Raji (cell line): ENCODE measurements around the gene KCTD13.

Source experiments
- POLR2A ChIP-seq: IDR thresholded peaks from 2 replicates; pipeline ENCODE4 v1.6.1; 2011; ENCODE audit warnings: low read depth, low read length, control low read depth; ENCODE audit not compliant: insufficient read depth

The KCTD13 gene

DNA sequence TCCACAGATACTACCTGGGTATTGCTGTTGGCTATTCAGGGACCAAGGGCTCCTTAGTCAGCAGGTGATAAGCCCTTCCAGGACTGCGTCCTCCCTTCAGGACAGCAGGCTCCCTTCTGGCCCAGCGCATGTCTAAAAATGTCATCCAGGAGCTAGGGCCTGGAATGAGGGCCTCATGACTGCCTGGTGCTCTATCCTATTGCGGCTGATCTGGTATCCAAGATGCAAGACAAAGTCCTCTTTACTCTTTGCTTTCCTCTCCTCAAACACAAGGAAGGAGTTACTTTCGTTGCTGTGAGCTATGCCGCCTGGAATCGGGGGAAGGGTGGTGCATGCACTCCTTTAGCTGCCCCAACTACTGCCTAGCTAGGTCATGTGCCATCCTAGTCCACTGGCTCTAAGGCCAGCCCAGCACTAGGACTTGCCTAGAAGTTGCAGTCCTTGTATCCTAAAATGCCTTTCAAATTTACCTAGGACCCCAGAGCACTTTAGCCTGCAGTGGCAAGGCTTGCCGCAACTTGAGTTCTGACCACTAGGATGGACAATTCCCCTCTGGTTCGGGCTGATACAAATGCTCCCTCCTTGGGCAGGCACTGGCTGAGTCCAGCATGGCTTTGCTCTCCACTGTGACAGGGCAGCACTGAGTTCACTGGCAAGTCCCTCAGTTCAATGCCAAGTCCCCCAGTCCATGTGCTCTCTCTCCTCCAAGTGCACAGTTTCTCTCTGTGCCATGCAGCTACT lies 25.8 kb upstream of the KCTD13 start:
- TF ChIP-seq POLR2A, result no peak

DNA sequence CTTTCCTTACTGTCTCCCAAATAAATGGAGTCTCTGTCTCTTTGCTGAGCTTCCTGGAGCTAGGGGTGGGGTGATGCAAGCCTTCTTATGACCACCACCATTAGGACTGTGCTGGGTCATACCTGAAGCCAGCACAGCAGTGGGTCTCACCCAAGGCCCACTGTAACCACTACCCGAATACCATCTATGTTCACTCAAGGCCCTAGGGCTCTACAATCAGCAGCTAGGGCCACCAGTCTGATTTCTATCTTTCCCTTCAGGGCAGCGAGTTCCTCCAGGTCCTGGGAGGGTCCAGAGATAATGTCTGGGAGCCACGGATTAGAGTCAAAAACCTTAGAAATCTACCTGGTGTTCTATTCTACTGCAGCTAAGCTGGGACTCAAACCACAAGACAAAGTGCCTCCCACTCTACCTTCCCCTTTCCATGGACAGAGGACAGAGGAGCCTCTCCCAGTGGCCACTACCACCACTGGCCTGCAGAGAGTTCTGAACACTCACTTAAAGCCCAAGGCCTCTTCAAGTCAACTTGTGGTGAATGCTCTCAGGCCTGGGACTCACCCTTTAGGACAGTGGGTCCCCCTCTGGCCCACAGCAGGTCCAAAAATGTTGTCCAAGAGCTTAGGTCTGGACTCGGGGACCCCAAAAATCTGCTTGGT lies 24.9 kb upstream of the KCTD13 start:
- no peak for TF ChIP-seq POLR2A

DNA sequence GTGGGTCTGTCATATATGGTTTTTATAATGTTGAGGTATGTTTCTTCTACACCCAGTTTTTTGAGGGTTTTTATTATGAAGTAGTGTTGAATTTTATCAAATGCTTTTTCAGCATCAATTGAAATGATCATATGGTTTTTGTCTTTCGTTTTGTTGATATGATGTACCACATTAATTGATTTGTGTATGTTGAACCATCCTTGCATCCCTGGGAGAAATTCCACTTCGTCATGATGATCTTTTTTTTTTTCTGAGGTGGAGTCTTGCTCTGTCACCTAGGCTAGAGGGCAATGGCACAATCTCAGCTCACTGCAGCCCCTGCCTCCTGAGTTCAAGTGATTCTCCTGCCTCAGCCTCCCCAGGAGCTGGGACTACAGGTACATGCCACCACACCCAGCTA lies 21.9 kb upstream of the KCTD13 start:
- no peak for TF ChIP-seq POLR2A

DNA sequence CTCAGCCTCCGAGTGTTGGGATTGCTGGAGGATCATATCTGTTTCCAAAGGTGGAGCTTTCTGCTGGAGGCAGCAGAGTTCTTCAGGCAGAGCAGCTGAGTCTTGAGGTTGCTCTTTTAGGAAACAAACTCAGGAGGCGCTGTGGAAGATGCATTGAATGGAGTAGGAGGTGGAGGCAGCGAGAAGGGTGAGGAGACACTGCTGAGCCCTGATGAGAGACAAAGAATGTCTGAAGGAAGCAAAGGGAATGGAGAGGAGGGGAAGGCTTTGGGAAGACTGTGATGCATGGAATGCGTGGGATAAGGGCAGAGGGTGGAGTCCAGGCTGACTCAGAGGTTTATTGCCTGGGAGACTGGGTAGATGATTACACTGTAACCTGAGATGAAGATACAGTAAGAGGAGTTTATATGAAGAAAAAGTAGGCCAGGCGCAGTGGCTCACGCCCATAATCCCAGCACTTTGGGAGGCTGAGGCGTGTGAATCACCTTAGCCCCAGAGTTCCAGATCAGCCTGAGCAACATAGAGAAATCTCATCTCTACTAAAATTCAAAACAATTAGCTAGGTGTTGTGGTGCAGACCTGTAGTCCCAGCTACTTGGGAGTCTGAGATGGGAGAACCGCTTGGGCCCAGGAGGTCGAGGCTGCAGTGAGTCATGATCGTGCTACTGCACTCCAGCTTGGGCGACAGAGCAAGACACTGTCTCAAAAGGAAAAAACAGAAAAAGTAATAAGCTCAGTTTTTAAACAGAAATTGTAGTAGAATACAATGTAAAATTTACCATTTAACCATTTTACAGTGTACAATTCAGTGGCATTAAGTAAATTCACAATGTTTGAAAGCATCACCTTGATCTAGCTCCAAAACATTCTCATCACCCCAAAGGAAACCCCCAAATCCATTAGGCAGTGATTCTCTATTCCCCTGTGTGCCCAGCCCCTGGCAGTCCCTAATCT lies 18.1 kb upstream of the KCTD13 start:
- no peak for TF ChIP-seq POLR2A

DNA sequence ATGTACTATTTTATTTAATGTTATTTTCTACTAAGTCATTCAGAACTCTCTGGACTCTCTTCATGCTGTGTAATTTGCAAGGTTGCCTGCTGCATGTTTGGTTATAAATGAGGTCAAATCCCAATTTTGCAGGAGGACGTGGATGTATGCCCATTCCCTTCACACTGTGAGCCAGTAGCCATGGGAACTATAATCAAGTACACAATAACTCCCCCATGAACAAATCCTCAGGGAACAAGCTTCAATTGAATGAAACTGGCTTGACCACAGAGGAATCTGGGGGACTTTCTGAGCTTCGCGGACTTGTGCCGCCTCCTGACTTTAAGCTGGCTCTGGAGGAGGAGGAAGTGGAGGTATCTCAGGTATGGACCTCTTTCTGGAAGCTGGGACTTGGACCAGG lies 14.6 kb upstream of the KCTD13 start:
- no peak for TF ChIP-seq POLR2A

DNA sequence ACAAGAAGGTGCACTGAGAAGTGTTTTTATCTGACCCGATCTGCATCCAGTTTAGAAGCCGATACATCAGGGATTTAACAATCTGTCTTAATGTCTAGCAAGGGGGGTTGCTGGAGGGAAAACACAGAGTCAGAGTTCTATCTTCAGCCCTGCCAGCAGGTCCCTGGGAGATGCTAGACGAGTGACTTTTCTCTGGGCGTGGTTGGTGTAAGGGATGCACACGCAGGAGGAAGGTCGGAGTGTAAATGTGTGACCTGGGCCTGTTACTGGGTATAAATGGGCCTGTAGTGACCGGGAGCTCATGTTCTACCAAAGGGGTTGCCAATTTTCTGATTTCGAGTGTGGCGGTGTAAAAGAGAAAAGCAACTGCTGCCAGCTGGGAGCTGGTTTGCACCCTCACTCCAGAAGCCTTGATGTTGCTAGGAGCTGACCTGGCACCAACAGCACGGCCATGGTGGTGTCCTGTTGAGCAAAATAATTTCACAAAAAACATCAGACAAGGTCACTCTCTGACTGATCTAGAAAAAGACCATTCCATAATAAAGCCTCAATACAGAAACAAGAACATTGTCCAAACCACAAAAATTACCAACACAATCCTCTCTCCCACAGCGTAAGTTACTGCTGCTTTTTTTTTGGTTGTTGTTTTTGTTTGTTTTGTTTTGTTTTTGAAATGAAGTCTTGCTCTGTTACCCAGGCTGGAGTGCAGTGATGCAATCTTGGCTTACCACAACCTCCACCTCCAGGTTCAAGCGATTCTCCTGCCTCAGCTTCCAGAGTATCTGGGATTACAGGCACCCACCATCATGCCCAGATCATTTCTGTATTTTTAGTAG lies 1.3 kb upstream of the KCTD13 start:
- no peak for TF ChIP-seq POLR2A

DNA sequence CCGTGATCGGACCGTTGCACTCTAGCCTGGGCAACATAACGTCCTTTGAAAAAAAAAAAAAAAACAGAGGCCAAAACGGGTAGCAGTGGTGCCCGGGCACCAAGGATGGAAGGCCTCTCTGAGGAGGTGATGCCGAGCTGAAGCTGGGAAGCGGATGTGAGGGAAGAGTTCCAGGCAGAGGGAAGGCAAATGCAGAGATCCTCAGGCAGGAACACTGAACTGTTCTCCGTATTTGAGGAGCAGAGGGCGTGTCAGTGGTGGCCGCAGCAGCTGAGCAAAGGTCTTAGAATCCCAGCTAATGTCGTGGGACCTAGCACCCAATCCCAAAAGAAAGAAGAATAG lies 656 bp upstream of the KCTD13 start:
- no peak for TF ChIP-seq POLR2A

DNA sequence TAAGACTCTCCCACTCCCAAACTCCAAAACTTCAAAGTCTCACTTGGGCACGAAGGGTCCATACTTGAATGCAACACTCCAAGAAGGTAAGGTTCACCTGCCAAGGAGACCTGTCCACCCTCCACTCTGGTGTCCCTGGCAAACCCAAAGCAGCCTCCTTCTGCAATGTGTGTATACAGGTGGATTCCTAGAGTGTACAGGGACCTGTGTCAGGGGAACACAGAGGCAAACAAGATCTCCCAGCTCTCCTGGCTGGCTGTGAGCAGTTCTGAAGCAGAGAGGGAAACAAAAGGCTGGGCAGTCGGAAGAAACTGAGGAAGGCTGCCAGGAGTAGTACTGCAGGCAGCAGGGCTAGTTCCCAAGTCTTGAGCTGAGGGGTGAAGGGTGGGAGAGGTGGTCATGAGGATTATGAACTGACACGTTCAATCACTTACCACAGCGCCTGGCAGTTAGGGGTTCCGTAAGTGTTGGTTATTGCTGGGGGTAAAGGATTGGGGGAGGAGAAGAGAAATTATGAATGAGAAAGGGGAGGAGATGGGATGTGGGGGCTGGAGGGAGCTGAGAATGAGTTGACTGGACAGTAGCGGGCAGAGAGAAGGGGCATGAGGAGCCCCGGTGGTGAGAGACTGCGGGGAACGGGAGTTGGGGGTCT lies 795 bp downstream of the KCTD13 start:
- TF ChIP-seq POLR2A, result no peak

DNA sequence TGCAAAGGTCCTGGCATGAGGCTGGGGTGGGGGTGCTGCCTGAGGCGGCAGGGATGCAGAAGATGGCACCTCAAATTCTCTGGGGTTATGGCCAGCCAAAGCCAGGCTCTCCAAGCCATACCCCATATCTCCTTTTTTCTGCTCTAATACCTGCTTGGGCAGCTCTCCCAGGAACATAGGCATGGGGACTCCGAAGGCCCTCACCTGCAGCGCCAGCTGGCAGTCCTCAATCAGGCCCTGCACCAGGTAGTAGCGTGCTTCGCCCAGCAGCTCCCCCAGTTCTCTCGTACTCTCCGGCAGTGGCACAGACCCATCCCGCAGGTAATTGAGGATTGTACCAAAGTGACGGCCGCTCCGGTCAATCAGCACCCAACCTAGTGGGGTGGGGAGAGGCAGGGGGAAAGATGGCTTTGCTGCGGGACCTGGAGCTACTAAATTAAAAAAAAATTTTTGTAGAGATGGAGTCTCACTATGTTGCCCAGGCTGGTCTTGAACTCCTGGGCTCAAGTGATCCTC lies 3.0 kb downstream of the KCTD13 start:
- no peak for TF ChIP-seq POLR2A

DNA sequence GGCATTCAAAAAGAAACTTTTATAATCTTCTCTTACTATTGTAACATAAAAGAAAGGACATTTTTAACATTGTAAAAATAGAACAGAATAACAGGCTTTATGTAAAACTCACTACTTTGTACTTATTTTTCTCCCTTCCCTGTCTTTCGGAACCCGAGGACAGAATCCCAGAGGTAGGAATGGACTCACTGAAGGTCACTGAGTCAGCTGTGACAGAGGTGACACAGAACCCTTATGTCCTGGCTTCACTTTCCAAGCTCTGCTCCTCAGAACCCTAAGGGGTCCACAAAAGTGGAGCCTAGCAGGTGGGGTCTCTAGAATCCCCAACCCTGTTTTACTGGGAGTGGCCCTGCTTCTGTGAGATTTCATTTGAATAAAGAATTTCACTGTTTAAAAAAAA lies 3.7 kb downstream of the KCTD13 start:
- TF ChIP-seq POLR2A, result no peak

DNA sequence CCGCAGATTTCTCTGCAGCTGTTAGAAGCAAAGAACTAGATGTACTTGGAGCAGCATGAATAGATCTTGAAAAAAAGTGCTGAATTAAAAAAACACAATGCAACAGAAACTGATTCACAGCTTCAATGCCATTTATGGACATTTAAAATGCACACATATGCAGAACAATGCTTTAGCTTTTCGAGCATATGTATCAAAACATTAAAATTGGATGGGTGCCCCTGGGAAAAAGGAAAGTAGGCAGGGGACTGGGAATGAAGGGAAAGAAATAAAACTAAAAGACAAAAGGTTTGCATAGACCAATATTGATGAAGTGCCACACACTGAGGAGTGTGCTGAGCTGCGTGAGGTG lies 5.0 kb downstream of the KCTD13 start:
- no peak for TF ChIP-seq POLR2A

DNA sequence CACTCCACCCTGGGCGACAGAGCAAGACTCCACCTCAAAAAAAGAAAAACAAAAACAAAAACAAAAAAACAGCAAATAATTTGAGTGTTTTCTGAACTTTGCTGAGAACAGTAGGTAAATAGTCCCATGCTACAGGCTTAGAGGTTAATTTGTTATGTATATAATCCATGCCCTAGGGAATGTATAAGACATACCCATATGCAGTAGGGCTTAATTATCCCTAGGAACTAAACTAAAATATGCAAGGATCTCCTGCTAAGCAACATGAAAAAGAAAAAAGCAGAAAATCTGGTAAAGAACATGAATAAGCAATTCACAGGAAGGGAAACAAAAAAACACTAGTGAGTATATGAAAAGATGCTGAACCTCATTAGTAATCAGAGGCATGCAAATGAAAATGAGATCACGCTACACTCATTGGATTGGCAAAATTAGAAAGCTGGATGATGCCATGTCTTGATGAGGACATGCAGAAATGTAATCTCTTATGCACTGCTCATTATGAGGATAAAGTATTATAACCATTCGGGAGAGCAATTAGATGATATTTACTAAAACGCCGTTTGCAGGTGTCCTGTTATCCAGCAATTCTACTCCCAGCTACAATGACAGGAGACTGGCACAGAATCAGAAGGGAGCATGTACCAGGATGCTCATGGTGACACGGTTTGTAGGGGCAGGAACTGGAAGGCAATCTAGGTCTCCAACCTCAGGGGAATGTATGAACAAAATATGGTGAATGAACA lies 5.6 kb downstream of the KCTD13 start:
- TF ChIP-seq POLR2A, result no peak

DNA sequence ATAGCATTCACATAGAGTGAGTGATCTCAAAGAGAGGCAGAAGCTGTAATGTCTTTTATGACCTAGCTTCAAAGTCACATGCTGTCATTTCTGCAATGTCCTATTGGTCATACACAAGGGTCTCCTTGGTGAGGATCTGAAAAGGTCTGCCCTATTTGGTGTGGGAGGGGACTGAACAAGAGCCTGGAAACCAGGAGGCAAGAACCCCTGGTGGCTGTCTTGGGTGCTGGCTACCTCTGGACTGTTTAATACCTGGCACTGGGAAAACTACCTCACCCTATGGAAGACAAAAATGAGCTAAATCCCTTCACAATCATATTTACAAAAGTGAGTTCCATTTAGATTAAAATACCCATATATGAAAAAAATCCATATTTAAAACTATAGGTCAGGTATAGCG lies 9.0 kb downstream of the KCTD13 start:
- TF ChIP-seq POLR2A, result no peak

DNA sequence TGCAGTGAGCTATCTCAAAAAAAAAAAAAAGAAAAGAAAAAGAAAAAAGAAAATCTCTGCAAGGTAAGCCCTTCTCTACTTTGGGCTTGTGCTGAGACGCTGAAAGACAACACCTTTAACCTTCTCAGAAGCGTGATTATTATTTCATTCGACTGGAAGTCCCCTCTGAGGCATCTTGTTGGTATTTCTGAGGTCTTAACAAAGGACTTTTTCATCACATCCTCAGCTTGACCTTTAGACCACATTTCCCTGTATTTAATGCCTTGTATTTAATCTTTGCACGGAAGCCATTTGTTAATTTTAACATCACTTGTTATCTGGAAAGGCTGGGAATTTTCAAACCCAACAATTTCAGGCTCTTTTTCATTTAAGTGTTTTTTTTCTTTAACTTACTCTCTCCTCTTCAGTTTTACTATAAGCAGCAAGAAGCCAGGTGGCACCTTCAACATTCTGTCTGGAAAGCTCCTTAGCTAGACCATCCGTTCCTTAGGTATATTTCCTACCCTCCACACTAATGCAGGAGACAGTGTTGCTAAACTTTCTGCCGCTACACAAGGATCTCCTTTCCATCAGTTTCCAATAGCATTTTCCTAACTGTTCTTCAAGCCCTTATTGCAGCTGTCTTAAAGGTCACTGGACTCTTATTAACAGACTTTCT lies 10.3 kb downstream of the KCTD13 start:
- no peak for TF ChIP-seq POLR2A

DNA sequence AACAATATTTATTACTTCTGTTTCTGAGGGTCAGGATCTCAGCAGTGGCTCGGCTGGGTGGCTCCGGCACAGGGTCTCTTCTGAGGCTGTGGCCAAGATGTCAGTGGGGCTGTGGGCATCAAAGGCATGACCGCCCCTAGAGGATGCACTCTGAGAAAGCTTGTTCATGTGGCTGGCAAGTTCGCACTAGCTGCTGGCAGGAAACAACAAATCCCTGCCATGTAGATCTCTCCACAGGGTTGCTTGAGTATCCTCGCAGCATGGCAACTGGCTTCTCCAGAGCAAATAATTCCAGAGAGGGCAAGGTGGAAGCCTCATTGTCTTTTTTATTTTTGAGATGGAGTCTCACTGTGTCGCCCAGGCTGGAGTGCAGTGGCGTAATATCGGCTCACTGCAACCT lies 12.5 kb downstream of the KCTD13 start:
- TF ChIP-seq POLR2A, result no peak
